ENCODE results near the gene ARNT2.

- TF ChIP-seq CTCF (IDR thresholded peaks at IDR 0.05; ENCODE audit: low read length) (no peak), EZH2 (IDR thresholded peaks at IDR 0.05; ENCODE audit: borderline replicate concordance, low read length) (no peak)
Measured at GRCh38 chr15:80404761-80405553, 775 bp downstream of the ARNT2 start.

Data from OCI-LY1 (cell line).